Lower lobe of right lung (tissue), 2 donors: ENCODE measurements around the gene VMP1. TPM values are rescaled to one million over a fixed set of nuclear protein-coding genes. Genes with fewer than 3 reads are reported as not detected.

Experiments
- ATAC-seq, 2 donors: fragments of 200-7000 bp; cut with Tn5 transposase; one replicate each; pipeline ENCODE4 v1.9.1; 2020 to 2022; ENCODE audit warnings: mild to moderate bottlenecking in 2 of 2, moderate library complexity in 2 of 2
- DNase-seq: peaks from one replicate; pipeline ENCODE4 v3.0.0-alpha.2; 2020
- H3K27ac ChIP-seq: fragments of 200-600 bp; one replicate; pipeline ENCODE4 v1.8.0; 2022
- H3K27me3 ChIP-seq: fragments of 200-600 bp; one replicate; pipeline ENCODE4 v1.8.0; 2022; ENCODE audit warnings: low read depth
- H3K36me3 ChIP-seq: fragments of 200-600 bp; one replicate; pipeline ENCODE4 v1.8.0; 2022; ENCODE audit warnings: mild to moderate bottlenecking
- H3K4me1 ChIP-seq: fragments of 200-600 bp; one replicate; pipeline ENCODE4 v1.8.0; 2022
- H3K4me3 ChIP-seq: fragments of 200-600 bp; one replicate; pipeline ENCODE4 v1.8.0; 2022; ENCODE audit warnings: mild to moderate bottlenecking
- H3K9me3 ChIP-seq: fragments of 200-600 bp; one replicate; pipeline ENCODE4 v1.8.0; 2022
- CTCF ChIP-seq: fragments of 200-600 bp; IDR thresholded peaks from one replicate; pipeline ENCODE4 v1.8.0; 2022; ENCODE audit warnings: antibody characterized with exemption, mild to moderate bottlenecking
- intact Hi-C: fragments of 100-400 bp; cut with DNase I; formaldehyde crosslinking; loops from one replicate; pipeline ENCODE4 v1.11.0; 2022
- total RNA-seq: library from RNA; stranded (reverse); fragmentation: NEBNext Ultra II Directional; extraction: Animal tissue kit (Norgen Biotek cat#: 25700); gene quantifications from one replicate; pipeline ENCODE4 v1.2.1, GENCODE V29; 2021
- donor health status: DM: no; HTN: yes; CAD: no; lungs with severe emphysema.

Gene VMP1
- total RNA-seq, 1 donor from 2014 or later, result 176 TPM

GRCh38 chr17:59695945-59696681 lies 11.3 kb upstream of the VMP1 start:
- Histone ChIP-seq H3K4me1 (peaks cover 3% of the 10 kb centered on the region), H3K27me3 (no peaks in the 10 kb centered on the region), H3K4me3 (no peak overlapping the region), H3K27ac (no peak overlapping the region), H3K9me3 (no peaks in the 10 kb centered on the region), H3K36me3 (peaks cover 96% of the 10 kb centered on the region)
- TF ChIP-seq CTCF, result no peak
- no peak for ATAC-seq
- no peak for DNase-seq
- intact Hi-C loops, result no loop called here

GRCh38 chr17:59696682-59697277 lies 10.7 kb upstream of the VMP1 start:
- TF ChIP-seq CTCF, result no peak
- no peak for DNase-seq
- Histone ChIP-seq H3K27me3 (no peaks in the 10 kb centered on the region), H3K27ac (no peak overlapping the region), H3K4me1 (peaks cover 3% of the 10 kb centered on the region), H3K36me3 (peaks cover 89% of the 10 kb centered on the region), H3K9me3 (no peaks in the 10 kb centered on the region), H3K4me3 (no peak overlapping the region)
- ATAC-seq, result no peak
- intact Hi-C loops, result no loop called here

GRCh38 chr17:59698143-59698542 lies 9.3 kb upstream of the VMP1 start:
- ATAC-seq (no peak), DNase-seq (no peak)
- intact Hi-C loops, result no loop called here
- H3K4me1 ChIP-seq, result peaks cover 5% of the 10 kb centered on the region
- no peaks in the 10 kb centered on the region for H3K9me3 ChIP-seq
- no peaks in the 10 kb centered on the region for H3K27me3 ChIP-seq
- no peak for TF ChIP-seq CTCF
- peaks cover 76% of the 10 kb centered on the region for H3K36me3 ChIP-seq
- H3K4me3 ChIP-seq, result no peak overlapping the region
- H3K27ac ChIP-seq, result no peak overlapping the region

- Histone ChIP-seq H3K27ac (no peak overlapping the region), H3K4me1 (peaks cover 6% of the 10 kb centered on the region), H3K4me3 (no peak overlapping the region), H3K36me3 (peaks cover 65% of the 10 kb centered on the region), H3K9me3 (no peaks in the 10 kb centered on the region), H3K27me3 (no peaks in the 10 kb centered on the region)
- intact Hi-C loops, result no loop called here
- ATAC-seq, result no peak
- no peak for TF ChIP-seq CTCF
- no peak for DNase-seq
Observed at GRCh38 chr17:59699218-59699617, 8.2 kb upstream of the VMP1 start.

GRCh38 chr17:59699786-59700185 lies 7.7 kb upstream of the VMP1 start:
- no peak overlapping the region for H3K27ac ChIP-seq
- intact Hi-C loops, result no loop called here
- no peak for TF ChIP-seq CTCF
- ATAC-seq (no peak), DNase-seq (no peak)
- H3K27me3 ChIP-seq, result no peaks in the 10 kb centered on the region
- peaks cover 59% of the 10 kb centered on the region for H3K36me3 ChIP-seq
- H3K4me1 ChIP-seq, result peaks cover 6% of the 10 kb centered on the region
- H3K9me3 ChIP-seq, result no peaks in the 10 kb centered on the region
- H3K4me3 ChIP-seq, result no peak overlapping the region
